ENCODE results near the gene GSK3A. TPM values are rescaled to one million over a fixed set of nuclear protein-coding genes. Genes with fewer than 3 reads are reported as not detected.

Gene GSK3A
- total and polyA plus RNA-seq, 8 donors: 5.8 to 77.2 (median 30.2) TPM

- 58 to 71% (median 62%) methylated on average over 7 of the region's 7 CpGs for WGBS, 5 donors
- Histone ChIP-seq H3K36me3 (peaks cover 35 to 74% (median 70%) of the 10 kb centered on the region in 4 donors), H3K4me1 (peaks cover 5 to 71% (median 25%) of the 10 kb centered on the region in 4 donors), H3K9me3 (no peaks in the 10 kb centered on the region), H3K4me3 (peak overlapping the region in 2 of 4 donors; percentile 18 to 19), H3K27me3 (no peaks in the 10 kb centered on the region), H3K27ac (peak overlapping the region; percentile 3 to 85 (median 52))
- peak; percentile 44 to 72 for DNase-seq
- intact Hi-C loops (cut with DNase I; ENCODE audit: low total_unique reads): no loop called here
- TF ChIP-seq POLR2A (IDR thresholded peaks at IDR 0.05): no peak
- TF ChIP-seq CTCF (IDR thresholded peaks at IDR 0.05): no peak
- no peak for TF ChIP-seq EP300 (IDR thresholded peaks at IDR 0.05)
- peak in 1 of 3 donors; percentile 23 for TF ChIP-seq POLR2AphosphoS5 (IDR thresholded peaks at IDR 0.05)
Observed at GRCh38 chr19:42198676-42199439, 43.5 kb downstream of the GSK3A start.

GRCh38 chr19:42197375-42197817 lies 45.0 kb downstream of the GSK3A start:
- peaks cover 26 to 59% (median 56%) of the 10 kb centered on the region in 4 donors for H3K36me3 ChIP-seq
- 47 to 57% (median 52%) methylated on average over 5 of the region's 5 CpGs for WGBS, 5 donors
- intact Hi-C loops (cut with DNase I; ENCODE audit: low total_unique reads): no loop called here

GRCh38 chr19:42196011-42197001 lies 46.1 kb downstream of the GSK3A start:
- no peak for DNase-seq
- TF ChIP-seq CTCF (IDR thresholded peaks at IDR 0.05): no peak
- no peak for TF ChIP-seq POLR2A (IDR thresholded peaks at IDR 0.05)
- TF ChIP-seq POLR2AphosphoS5 (IDR thresholded peaks at IDR 0.05): no peak
- TF ChIP-seq EP300 (IDR thresholded peaks at IDR 0.05): no peak
- H3K4me3 ChIP-seq: no peak overlapping the region
- peaks cover 8 to 54% (median 21%) of the 10 kb centered on the region in 4 donors for H3K4me1 ChIP-seq
- intact Hi-C loops (cut with DNase I; ENCODE audit: low total_unique reads): no loop called here
- no peaks in the 10 kb centered on the region for H3K27me3 ChIP-seq
- WGBS, 5 donors: 88 to 91% (median 90%) methylated on average over 39 to 47 of the region's 47 CpGs
- H3K9me3 ChIP-seq: peaks cover 0 to 4% (median 0%) of the 10 kb centered on the region in 4 donors
- H3K36me3 ChIP-seq: peaks cover 16 to 48% (median 45%) of the 10 kb centered on the region in 4 donors
- peak overlapping the region in 1 of 5 donors; percentile 64 for H3K27ac ChIP-seq

More at GRCh38 chr19:42197375-42197817, 45.0 kb downstream of the GSK3A start:
- no peak for TF ChIP-seq POLR2AphosphoS5 (IDR thresholded peaks at IDR 0.05)
- TF ChIP-seq EP300 (IDR thresholded peaks at IDR 0.05): no peak
- no peak for TF ChIP-seq CTCF (IDR thresholded peaks at IDR 0.05)
- no peak for TF ChIP-seq POLR2A (IDR thresholded peaks at IDR 0.05)
- Histone ChIP-seq H3K4me3 (no peak overlapping the region), H3K9me3 (peaks cover 0 to 4% (median 0%) of the 10 kb centered on the region in 4 donors), H3K27me3 (no peaks in the 10 kb centered on the region), H3K4me1 (peaks cover 5 to 58% (median 22%) of the 10 kb centered on the region in 4 donors), H3K27ac (peak overlapping the region in 2 of 5 donors; percentile 26 to 64)
- peak in 1 of 2 donors; percentile 60 for DNase-seq

GRCh38 chr19:42193706-42194105 lies 48.7 kb downstream of the GSK3A start:
- 48 to 59% (median 54%) methylated on average over 3 of the region's 3 CpGs for WGBS, 5 donors
- TF ChIP-seq EP300 (IDR thresholded peaks at IDR 0.05) (no peak), CTCF (IDR thresholded peaks at IDR 0.05) (no peak), POLR2A (IDR thresholded peaks at IDR 0.05) (no peak), POLR2AphosphoS5 (IDR thresholded peaks at IDR 0.05) (peak in 1 of 3 donors; percentile 9)
- Histone ChIP-seq H3K27me3 (no peaks in the 10 kb centered on the region), H3K4me3 (no peak overlapping the region), H3K4me1 (peaks cover 0 to 33% (median 9%) of the 10 kb centered on the region in 4 donors), H3K36me3 (peaks cover 5 to 22% (median 19%) of the 10 kb centered on the region in 4 donors), H3K9me3 (peaks cover 0 to 4% (median 0%) of the 10 kb centered on the region in 4 donors), H3K27ac (no peak overlapping the region)
- intact Hi-C loops (cut with DNase I; ENCODE audit: low total_unique reads): no loop called here
- no peak for DNase-seq
